Hindlimb muscle (tissue), 1 donor: ENCODE results near the gene CBR3. TPM values are rescaled to one million over a fixed set of nuclear protein-coding genes. Genes with fewer than 3 reads are reported as not detected.
A peak's percentile ranks its signal among the peaks of the same experiment; 100 is the strongest.
"Not testable (repeated sequence)": the region's sequence is repeated elsewhere in the genome, so short reads cannot be mapped to it uniquely, and the experiment has no call there.

ENCODE experiments used
- DNase-seq: peaks from one replicate; pipeline ENCODE4 v3.0.0-alpha.2; 2013
- polyA plus RNA-seq: library from polyadenylated mRNA; unstranded; fragments of 120-200 nt; gene quantifications from one replicate; pipeline ENCODE4 v1.2.1, GENCODE V29; 2013; ENCODE audit not compliant: insufficient read length

CBR3 gene
- 2.1 TPM for polyA plus RNA-seq

DNA sequence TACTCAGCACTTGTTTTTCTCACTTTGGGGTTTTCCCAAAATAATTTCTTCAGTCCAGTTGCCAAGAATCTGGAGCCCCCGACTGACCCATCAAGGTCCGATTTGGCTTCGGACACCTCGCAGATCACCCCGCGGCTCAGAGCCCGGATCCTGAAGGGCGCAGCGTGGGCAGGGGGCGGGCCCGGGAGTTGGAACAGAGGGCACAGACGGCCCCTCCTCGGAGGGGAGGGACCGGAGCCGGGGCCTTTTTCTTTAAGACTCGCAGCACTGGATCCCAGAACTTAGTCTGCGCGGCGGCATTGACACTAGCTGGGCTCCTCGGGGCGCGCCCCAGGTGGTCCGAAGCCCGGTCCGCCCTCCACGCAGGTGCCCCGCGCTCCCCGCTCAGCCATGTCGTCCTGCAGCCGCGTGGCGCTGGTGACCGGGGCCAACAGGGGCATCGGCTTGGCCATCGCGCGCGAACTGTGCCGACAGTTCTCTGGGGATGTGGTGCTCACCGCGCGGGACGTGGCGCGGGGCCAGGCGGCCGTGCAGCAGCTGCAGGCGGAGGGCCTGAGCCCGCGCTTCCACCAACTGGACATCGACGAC lies at the start of gene CBR3:
Gene CBR3, plus strand, starts transcription at position 277 of the 588 bp plus-strand sequence. Its CDS starts 114 bp downstream, at position 391.
- DNase-seq, result peak; percentile 63

DNA sequence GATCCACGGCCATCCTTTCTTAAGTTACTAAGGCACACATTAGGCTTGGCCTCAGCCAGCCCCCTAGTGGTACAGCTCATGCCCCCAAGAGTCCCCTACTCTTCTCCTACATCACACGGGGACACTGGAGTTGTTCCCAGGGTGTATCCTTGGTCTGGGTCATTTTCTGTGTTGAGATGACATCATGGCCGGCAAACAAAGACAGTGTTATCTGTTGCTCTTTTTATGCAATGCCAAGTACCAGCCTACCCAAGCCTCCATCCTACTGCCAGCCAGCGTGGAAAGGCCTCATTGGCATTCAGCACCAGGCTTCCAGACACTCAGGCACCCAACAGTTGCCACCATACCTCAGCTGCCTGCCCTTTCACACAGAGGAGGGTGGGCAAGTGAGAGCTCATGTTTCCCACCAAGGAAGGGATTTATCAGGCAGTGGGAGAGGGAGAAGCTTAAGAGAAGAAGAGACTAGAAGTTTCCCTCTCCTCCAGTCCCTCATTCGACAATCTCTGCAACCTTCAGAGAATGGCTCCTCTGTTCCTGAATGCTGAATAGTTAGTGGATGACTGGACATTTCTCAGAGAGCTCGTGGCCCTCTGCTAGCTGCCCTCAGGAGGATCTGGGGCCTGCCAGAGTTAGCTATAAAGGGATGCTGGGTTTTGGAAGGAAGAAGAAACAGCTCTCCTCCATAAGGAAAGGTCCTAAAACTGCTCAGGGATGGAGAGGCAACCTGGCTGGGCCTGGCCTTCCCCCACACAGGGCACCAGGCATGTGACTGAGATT lies 47.3 kb upstream of the CBR3 start:
- DNase-seq, result no peak

DNA sequence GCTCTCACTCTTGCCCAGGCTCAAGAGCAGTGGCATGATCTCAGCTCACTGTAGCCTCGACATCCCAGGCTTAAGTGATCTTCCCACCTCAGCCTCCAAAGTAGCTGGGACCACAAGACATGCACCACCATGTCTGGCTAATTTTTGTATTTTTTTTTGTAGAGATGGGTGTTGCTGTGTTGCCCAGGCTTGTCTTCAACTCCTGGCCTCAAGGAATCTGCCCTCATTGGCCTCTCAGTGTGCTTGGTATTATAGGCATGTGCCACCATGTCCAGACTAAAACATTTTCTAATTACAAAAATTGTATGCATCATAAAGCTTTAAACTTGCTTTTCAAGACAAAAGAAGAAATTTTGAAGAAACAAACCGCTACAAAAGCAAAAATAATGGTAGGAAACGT lies 44.9 kb upstream of the CBR3 start:
- DNase-seq, result no peak

DNA sequence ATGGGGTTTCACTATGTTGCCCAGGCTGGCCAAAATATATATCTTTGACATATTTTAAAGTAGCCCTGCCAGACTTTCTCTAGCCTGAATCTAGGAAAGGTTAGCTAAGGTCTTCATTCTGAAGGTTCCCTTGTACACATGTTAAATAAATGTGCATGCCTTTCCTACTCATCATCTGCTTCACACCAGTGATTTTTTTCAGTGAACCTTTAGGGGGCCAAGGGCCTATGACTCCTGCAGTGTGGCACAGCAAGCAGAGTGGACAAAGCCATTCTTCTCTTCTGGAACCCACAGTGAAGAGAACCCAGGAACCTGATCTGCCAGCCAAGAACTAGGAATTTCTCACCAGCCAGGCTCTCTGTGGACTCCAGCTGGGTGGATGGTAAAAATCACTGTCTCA lies 42.2 kb upstream of the CBR3 start:
- no peak for DNase-seq

GRCh38 chr21:36093512-36093911 lies 41.4 kb upstream of the CBR3 start:
- DNase-seq, result no peak

GRCh38 chr21:36096398-36097290 lies 38.2 kb upstream of the CBR3 start:
- no peak for DNase-seq

GRCh38 chr21:36097427-36098181 lies 37.3 kb upstream of the CBR3 start:
- DNase-seq, result no peak

- DNase-seq, result no peak
Observed at GRCh38 chr21:36098182-36098532, 36.7 kb upstream of the CBR3 start.

DNA sequence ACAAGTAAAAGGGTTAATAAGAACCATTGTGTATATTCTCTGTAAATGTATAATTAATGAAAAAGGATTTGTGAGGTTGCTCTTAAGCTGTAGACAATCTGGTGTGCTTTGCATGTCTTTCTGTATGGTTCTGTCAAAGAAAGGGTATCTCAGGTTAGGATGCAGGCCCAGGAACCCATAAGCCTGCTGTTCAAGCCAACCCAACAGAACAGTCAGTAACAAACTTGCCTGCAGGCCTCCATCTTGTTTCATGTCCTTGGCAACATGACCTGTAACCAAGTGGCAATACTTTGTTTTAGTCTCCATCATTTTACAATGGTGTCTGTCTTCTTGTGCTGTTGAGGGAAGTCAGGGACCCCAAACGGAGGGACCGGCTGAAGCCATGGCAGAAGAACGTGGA lies 35.9 kb upstream of the CBR3 start:
- DNase-seq, result no peak

DNA sequence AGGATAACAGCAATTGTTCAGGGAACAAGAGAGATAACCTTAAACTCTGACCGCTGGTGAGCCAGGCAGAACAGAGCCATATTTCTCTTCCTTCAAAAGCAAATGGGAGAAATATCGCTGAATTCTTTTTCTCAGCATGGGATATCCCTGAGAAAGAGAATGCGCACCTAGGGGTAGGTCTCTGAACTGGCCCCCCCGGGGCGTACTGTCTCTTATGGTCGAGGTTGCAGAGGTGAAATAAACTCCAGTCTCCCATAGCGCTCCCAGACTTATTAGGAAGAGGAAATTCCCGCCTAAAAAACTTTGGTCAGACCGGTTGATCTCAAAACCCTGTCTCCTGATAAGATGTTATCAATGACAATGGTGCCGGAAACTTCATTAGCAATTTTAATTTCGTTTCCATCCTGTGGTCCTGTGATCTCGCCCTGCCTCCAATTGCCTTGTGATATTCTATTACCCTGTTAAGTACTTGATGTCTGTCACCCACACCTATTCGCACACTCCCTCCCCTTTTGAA lies 35.1 kb upstream of the CBR3 start:
- DNase-seq, result not testable (repeated sequence)

DNA sequence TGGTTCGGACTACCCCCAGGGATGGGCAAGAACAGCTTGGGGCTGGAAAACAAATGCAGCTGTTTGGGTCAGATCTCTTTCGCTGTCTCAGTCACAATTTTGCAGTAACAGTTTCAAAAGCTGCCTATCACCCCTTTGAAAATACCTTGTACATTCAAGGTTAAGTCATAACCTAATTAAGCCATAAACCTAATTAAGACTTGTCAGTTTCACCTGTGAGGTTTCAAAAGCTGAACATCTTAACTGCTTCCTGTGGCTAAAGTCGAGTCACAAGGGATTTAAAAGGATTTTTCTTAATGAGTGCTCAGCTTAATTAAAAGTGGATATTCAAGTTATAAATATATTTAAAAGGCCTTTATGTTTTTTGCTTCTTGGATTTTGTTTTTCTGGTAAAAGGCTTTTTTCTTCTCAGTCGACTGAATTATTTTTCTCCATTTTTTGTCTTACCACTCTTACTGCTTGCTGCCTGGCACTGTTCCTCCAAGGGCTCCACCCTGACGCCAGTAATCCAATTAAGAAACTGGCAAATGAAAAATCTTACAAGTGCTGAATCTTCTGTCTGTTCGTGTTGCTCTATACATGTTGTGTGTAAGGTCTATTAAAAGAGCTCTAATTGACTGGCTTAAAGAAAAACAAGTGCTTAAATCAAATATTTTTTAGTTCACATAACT lies 33.8 kb upstream of the CBR3 start:
- no peak for DNase-seq

DNA sequence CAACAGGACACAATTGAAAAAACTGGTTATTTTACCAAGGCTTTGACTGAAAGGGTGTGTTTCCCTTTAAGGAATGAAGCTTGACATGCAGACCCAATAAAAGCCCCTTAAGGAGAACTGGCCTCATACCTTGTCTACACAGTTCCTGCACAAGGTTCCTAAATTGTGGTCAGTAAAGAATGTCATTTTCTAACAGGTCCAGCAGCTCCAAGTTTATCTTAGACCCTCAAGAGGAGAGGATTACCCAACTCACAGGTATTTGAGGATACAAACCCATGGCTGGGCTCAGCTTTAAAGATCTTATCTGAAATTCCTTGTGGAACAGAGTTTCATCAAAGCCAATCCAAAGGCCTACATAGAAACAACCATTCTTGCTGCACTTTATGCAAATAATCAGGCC lies 31.4 kb upstream of the CBR3 start:
- DNase-seq, result no peak

DNA sequence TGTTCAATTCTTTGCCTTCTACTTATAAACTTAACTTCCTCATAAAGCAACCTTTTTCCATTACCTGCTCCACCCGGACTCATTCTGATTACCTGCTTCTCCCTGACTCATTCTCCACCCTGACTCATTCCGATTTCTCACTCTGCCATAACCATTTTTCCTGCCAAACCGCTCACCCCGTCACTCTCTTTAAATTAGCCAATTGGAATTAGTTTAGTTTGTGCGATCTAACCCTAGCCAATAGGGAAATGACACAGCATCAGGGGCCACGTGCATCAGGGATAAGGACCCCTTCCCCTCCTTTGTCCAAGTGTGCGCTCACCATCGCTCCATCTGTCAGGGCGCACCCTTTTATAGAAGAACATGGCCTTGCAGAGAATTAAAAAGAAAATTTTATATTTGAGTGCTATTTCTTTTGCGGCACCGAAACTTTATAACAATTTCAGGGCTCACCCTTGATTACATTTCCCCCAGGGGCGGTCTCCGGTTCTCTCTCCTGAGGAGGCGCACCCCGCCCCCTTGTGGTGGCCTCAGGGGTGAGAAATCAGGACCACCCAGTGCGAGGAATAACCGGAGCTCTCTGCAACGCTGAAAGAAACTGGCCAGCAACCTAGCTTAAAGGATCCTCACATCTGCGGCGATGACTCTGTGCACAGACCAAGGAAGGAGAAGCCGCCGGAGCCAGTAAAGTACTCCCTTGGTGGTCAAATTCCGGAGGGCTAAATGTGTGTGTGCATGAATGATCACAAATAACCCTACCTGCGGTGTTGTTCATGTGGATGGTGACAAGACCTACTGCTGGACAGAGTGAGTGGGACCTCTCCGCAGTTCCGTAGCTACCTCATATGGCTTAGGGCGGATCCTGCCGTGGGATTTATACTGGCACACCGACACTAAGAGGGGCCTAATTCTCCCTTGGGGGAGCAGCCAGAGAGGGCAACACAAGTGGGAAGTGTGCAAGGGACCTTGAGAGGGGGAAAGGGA lies 30.3 kb upstream of the CBR3 start:
- DNase-seq, result no peak

GRCh38 chr21:36105327-36105842 lies 29.5 kb upstream of the CBR3 start:
- DNase-seq, result no peak

- DNase-seq, result no peak
Observed at GRCh38 chr21:36109868-36110267, 25.0 kb upstream of the CBR3 start.

DNA sequence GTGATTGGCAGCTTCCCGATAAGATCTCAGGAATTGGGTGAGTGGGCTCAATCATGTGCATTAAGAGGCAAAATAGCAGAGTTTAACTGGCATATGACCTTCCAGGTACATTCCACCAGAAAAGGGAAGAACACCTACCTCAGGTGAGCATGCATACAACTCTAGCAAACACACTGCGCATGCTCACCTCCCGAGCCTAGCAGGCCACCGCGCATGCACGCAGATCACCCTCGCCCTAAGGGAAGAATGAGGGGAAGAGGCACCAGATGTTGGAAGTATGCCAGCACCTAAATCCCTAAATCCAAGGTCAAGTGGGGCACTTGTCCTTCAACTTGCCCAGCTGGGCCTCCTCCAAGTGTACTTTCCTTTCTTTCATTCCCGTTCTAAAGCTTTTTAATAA lies 23.6 kb upstream of the CBR3 start:
- DNase-seq, result no peak

GRCh38 chr21:36113647-36114428 lies 21.0 kb upstream of the CBR3 start:
- no peak for DNase-seq

DNA sequence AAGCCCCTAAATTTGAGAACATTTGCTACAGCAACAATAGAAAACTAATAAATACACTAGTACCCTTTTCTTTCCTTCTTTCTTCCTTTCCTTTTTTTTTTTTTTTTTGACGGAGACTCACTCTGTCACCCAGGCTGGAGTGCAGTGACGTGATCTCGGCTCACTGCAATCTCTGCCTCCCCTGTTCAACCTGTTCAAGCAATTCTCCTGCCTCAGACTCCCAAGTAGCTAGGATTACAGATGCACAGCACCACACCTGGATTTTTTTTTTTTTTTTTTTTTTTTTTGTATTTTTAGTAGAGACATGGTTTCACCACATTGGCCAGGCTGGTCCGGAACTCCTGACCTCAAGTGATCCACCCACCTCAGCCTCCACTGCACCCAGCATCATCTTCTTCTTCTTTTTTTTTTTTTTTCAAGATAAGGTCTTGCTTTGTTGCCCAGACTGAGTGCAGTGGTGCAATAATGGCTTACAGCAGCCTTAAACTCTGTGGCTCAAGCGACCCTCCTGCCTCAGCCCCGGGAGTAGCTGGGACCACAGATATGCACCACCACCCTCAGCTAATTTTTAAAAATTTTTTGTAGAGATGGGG lies 19.6 kb upstream of the CBR3 start:
- DNase-seq, result no peak

GRCh38 chr21:36117286-36117741 lies 17.6 kb upstream of the CBR3 start:
- DNase-seq, result no peak
